Glutamatergic neuron (in vitro differentiated cells): Measurements from ENCODE around the gene CCL22. TPM values are rescaled to one million over a fixed set of nuclear protein-coding genes. Genes with fewer than 3 reads are reported as not detected.

Experiments used
- DNase-seq: peaks from one replicate; pipeline ENCODE4 v3.0.0; 2022
- H3K27ac Mint-ChIP-seq: one replicate; pipeline ENCODE4 v1.8.0; 2020; ENCODE audit warnings: mild to moderate bottlenecking, mixed read lengths, inconsistent platforms; ENCODE audit not compliant: unreplicated experiment
- H3K27me3 Mint-ChIP-seq: one replicate; pipeline ENCODE4 v1.8.0; 2020; ENCODE audit warnings: mild to moderate bottlenecking, moderate library complexity, mixed read lengths, inconsistent platforms; ENCODE audit not compliant: unreplicated experiment
- H3K36me3 Mint-ChIP-seq: one replicate; pipeline ENCODE4 v1.8.0; 2020; ENCODE audit warnings: mild to moderate bottlenecking, mixed read lengths, inconsistent platforms; ENCODE audit not compliant: unreplicated experiment
- H3K4me1 Mint-ChIP-seq: one replicate; pipeline ENCODE4 v1.8.0; 2020; ENCODE audit warnings: mild to moderate bottlenecking, low read depth, mixed read lengths, inconsistent platforms; ENCODE audit not compliant: unreplicated experiment
- H3K4me3 Mint-ChIP-seq: one replicate; pipeline ENCODE4 v1.8.0; 2020; ENCODE audit warnings: mild to moderate bottlenecking, mixed read lengths, inconsistent platforms; ENCODE audit not compliant: unreplicated experiment
- H3K9me3 Mint-ChIP-seq: one replicate; pipeline ENCODE4 v1.8.0; 2020; ENCODE audit warnings: mild to moderate bottlenecking, moderate library complexity, mixed read lengths, inconsistent platforms; ENCODE audit not compliant: unreplicated experiment
- total RNA-seq: library from RNA; stranded (reverse); fragmentation: NEBNext Ultra II Directional; extraction: Animal tissue kit (Norgen Biotek cat#: 25700); gene quantifications from one replicate; pipeline ENCODE4 v1.2.1, GENCODE V29; 2021; ENCODE audit not compliant: unreplicated experiment
- TF ChIP-seq, protein P1 (sequence below): fragments of 200-600 bp; sonication (generic); IDR thresholded peaks from one replicate; pipeline ENCODE4 v1.5.0; 2021; ENCODE audit not compliant: partially characterized antibody, unreplicated experiment

Gene CCL22
- total RNA-seq, 1 donor from 2014 or later = not detected

DNA sequence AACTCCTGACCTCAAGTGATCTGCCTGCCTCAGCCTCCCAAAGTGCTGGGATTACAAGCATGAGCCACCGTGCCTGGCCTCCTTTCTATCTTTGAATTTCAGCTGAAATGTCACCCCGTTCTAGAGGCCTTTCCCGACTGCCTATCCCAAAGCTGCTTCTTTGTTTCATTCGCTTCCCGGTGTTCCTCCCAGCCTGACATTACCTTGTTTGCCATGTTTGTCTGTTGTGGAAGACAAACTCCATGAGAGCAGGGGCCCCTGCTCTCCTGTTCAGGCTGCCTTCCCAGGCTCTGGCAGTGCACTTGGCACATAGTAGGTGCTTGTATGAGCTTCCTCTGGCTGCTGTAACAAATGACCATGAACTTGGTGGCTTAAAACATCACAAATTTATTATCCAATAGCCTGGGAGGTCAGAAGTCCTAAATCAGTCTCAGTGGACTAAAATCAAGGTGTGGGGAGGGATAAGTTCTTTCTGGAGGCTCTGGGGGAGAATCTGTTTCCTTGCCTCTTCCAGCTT, 2.6 kb upstream of the CCL22 start:
- TF ChIP-seq, protein P1, sequence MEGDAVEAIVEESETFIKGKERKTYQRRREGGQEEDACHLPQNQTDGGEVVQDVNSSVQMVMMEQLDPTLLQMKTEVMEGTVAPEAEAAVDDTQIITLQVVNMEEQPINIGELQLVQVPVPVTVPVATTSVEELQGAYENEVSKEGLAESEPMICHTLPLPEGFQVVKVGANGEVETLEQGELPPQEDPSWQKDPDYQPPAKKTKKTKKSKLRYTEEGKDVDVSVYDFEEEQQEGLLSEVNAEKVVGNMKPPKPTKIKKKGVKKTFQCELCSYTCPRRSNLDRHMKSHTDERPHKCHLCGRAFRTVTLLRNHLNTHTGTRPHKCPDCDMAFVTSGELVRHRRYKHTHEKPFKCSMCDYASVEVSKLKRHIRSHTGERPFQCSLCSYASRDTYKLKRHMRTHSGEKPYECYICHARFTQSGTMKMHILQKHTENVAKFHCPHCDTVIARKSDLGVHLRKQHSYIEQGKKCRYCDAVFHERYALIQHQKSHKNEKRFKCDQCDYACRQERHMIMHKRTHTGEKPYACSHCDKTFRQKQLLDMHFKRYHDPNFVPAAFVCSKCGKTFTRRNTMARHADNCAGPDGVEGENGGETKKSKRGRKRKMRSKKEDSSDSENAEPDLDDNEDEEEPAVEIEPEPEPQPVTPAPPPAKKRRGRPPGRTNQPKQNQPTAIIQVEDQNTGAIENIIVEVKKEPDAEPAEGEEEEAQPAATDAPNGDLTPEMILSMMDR = no peak
- Mint-ChIP-seq H3K4me3 (no peak overlapping the region), H3K9me3 (no peaks in the 10 kb centered on the region), H3K4me1 (no peaks in the 10 kb centered on the region), H3K27ac (no peak overlapping the region), H3K27me3 (no peaks in the 10 kb centered on the region), H3K36me3 (no peaks in the 10 kb centered on the region)
- no peak for DNase-seq

DNA sequence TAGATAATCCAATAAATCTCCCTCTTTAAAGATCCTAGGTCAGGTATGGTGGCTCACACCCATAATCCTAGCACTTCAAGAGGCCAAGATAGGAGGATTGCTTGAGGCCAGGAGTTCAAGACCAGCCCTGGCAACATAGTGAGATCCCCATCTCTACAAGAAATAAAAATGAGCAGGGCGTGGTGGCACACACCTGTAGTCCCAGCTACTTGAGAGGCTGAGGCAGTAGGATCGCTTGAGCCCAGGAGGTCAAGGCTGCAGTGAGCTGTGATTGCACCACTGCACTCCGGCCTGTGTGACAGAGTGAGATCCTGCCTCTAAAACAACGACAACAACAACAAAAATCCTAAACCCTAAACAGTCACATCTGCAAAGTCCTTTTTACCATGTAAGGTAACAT, 2.0 kb upstream of the CCL22 start:
- Mint-ChIP-seq H3K27me3 (no peaks in the 10 kb centered on the region), H3K4me1 (no peaks in the 10 kb centered on the region), H3K27ac (no peak overlapping the region), H3K4me3 (no peak overlapping the region), H3K36me3 (no peaks in the 10 kb centered on the region), H3K9me3 (no peaks in the 10 kb centered on the region)
- no peak for DNase-seq
- TF ChIP-seq, protein P1 = no peak

DNA sequence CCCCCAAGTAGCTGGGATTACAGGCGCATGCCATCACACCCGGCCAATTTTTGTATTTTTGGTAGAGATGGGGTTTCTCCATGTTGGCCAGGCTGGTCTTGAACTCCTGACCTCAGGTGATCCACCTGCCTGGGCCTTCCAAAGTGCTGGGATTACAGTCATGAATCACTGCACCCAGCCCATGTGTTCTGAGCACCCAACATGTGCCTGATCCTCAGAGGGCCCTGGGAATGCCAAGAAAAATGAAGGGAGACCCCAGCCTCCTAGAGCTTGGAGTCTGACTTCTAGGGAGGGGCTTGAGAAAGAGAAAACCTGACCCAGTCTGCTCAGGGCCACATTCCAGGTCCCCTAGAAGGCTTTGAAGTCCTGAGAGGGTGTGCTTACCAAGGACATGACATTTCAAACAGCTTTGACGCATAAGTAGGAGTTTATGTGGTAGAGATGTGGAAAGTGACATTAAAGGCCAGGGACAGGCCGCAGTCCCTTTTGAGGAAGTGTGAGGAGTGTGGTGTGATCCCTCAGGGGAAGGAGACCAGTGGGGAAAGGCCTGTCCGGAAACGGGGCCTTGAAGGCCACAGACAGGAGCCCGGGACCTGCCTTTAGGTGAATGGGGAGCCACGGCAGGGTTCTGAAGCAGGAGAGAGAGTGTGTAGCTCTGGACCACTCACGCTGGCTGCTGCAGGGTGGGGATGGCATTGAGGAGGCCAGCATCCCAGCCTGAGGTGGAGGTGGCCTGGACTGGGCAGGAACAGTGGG, 1.1 kb upstream of the CCL22 start:
- H3K4me1 Mint-ChIP-seq = no peaks in the 10 kb centered on the region
- H3K27me3 Mint-ChIP-seq = no peaks in the 10 kb centered on the region
- no peak for DNase-seq
- TF ChIP-seq, protein P1 = no peak
- H3K27ac Mint-ChIP-seq = no peak overlapping the region
- H3K9me3 Mint-ChIP-seq = no peaks in the 10 kb centered on the region
- no peak overlapping the region for H3K4me3 Mint-ChIP-seq
- no peaks in the 10 kb centered on the region for H3K36me3 Mint-ChIP-seq

DNA sequence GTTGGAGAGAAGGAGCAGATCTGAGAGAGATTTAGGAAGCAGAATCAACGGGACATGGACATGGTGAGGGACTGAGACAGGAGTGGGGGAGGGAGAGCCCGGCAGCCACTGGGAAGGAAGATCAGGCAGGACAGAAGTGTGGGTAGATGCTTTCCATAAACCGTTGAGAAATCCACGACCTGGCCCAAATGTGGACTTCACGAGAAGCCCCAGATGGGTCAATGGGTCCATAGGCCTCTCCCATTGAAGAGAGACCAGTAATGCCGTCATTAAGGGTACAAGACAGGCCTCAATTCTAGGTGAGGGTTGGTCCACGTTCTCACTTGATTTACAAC, 530 bp upstream of the CCL22 start:
- Mint-ChIP-seq H3K4me3 (no peak overlapping the region), H3K27ac (no peak overlapping the region), H3K36me3 (no peaks in the 10 kb centered on the region), H3K27me3 (no peaks in the 10 kb centered on the region), H3K4me1 (no peaks in the 10 kb centered on the region), H3K9me3 (no peaks in the 10 kb centered on the region)
- TF ChIP-seq, protein P1 = no peak
- DNase-seq = no peak

DNA sequence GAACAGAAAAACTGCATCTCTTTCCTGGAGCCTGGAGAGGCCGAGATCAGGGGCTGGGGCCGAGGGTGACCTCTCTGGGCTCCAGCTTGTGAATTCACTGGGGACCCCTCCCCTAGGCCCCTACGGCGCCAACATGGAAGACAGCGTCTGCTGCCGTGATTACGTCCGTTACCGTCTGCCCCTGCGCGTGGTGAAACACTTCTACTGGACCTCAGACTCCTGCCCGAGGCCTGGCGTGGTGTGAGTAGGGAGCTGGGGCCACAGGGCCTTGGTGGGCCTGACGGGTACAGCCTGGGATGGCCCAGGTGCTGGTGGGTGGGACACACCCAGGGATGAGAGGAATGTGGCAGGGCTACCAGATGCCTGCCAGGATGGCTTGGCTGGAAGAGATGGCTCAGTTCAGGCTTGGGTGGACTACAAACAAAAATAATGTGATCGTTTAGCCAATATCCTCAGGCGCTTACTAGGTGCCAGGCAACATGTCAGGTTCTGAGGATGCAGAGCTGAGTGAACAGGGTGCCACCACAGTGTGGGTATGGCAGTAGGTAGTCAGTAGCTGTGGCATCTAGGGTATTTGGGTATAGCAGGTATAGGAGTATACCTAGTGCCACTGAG, 1.8 kb downstream of the CCL22 start:
- Mint-ChIP-seq H3K4me1 (no peaks in the 10 kb centered on the region), H3K27ac (no peak overlapping the region), H3K27me3 (no peaks in the 10 kb centered on the region), H3K36me3 (no peaks in the 10 kb centered on the region), H3K9me3 (peaks cover 1% of the 10 kb centered on the region), H3K4me3 (no peak overlapping the region)
- TF ChIP-seq, protein P1 = no peak
- DNase-seq = no peak
